ENCODE results near the gene ATG14. TPM values are rescaled to one million over a fixed set of nuclear protein-coding genes. Genes with fewer than 3 reads are reported as not detected.

Gene ATG14
- total RNA-seq, 3 donors from 2014 or later = 8.3 to 15.1 (median 10.8) TPM

DNA sequence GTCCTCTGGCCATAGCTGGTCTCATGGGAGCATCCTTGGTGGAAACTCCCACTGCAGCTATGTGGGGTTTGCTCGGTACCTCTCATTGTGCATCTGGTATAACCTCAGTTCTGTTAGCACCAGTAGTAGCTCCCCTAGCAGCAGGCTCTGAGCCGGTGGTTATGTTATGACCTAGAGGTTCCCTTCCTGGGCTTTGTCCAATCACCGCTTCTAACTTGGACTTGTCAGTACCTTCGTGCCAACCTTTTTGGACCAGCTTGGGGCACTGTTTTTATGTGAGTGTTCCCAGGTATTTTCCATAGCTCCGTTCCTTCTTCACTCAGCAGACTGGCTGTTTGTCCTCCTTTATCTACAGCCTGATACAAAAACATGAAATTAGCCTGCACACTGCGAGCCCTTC is 55.7 kb downstream of the ATG14 start:
- TF ChIP-seq, protein P1, sequence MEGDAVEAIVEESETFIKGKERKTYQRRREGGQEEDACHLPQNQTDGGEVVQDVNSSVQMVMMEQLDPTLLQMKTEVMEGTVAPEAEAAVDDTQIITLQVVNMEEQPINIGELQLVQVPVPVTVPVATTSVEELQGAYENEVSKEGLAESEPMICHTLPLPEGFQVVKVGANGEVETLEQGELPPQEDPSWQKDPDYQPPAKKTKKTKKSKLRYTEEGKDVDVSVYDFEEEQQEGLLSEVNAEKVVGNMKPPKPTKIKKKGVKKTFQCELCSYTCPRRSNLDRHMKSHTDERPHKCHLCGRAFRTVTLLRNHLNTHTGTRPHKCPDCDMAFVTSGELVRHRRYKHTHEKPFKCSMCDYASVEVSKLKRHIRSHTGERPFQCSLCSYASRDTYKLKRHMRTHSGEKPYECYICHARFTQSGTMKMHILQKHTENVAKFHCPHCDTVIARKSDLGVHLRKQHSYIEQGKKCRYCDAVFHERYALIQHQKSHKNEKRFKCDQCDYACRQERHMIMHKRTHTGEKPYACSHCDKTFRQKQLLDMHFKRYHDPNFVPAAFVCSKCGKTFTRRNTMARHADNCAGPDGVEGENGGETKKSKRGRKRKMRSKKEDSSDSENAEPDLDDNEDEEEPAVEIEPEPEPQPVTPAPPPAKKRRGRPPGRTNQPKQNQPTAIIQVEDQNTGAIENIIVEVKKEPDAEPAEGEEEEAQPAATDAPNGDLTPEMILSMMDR (IDR thresholded peaks at IDR 0.05) = no peak
- no peak for DNase-seq
- no peaks in the 10 kb centered on the region for H3K36me3 ChIP-seq (ENCODE audit: low read depth)
- intact Hi-C loops (cut with DNase I, micrococcal nuclease) = loop anchor here in 1 of 2 donors (10.0 kb wide), 1 partner anchor 81 kb away; the partner anchor contains the start of gene FBXO34
- H3K4me1 ChIP-seq (ENCODE audit: low read depth) = peaks cover 7% of the 10 kb centered on the region
- ATAC-seq = no peak
- H3K9me3 ChIP-seq = no peaks in the 10 kb centered on the region
- no peak overlapping the region for H3K4me3 ChIP-seq

DNA sequence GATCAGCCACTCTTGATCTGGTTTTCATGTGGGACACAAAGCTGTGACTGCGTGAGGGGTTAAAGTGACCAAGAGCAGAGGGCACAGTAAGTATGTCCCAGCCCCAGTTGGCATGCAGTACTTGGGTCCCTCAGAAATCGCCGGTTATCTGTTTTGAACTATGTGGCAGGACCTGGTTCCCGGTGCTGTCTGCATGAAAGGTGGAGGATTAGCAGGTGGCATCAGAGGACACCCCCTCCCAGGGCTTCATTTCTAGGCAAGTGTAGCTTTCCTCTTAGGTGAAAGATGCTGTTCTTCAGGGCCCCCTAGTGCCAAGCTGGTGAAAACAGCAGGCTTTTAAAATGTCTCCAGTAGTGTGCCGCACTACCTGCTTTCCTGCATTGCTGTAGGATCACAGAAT is 57.1 kb downstream of the ATG14 start:
- TF ChIP-seq, protein P1 (IDR thresholded peaks at IDR 0.05) = peak; percentile 42
- peak; percentile 79 for ATAC-seq
- Histone ChIP-seq H3K36me3 (ENCODE audit: low read depth) (no peaks in the 10 kb centered on the region), H3K4me3 (no peak overlapping the region), H3K9me3 (no peaks in the 10 kb centered on the region), H3K4me1 (ENCODE audit: low read depth) (peaks cover 7% of the 10 kb centered on the region)
- peak in 2 of 3 donors; percentile 54 to 78 for DNase-seq
- intact Hi-C loops (cut with DNase I, micrococcal nuclease) = loop anchor here in 1 of 2 donors (10.0 kb wide), 1 partner anchor 80 kb away; the partner anchor contains the start of gene FBXO34

DNA sequence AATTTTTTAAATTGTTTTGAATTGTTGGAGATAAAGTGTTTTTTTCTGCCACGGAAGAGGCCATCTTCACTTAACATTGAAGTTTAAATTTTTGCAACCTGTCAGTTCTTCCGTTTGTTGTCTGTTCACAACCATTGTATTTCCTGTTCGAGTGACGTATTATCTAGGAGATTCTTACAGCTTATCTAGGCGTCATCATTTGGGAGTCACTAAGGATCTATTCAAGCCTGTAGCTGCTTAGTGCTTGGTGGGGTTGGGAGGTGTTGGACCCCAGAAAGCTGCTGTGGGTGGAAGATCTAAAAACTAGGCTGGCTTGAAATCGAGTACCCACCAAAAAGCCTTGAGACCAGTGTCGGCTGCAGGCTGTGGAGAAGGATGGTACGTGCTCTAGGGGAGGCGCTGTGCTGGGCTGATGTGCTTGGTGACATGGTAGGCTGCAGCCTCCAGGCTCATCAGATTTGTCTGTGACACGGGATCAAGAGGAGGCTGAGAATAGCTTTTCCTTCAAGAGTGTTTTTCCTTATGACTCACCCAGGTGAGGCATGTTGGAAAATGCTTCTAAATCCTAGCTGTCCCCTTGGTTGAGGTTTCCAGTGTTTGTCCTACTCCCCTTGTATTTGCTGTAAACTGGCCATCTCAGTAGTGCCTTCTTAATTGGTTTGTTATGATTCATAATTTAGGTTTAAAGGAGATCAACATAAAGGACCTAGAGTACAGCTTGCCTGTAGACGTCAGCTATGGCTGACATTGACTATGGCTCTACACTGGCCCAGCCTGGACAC is 57.8 kb downstream of the ATG14 start:
- intact Hi-C loops (cut with DNase I, micrococcal nuclease) = loop anchor here in 1 of 2 donors (10.0 kb wide), 1 partner anchor 79 kb away; the partner anchor contains the start of gene FBXO34
- H3K36me3 ChIP-seq (ENCODE audit: low read depth) = no peaks in the 10 kb centered on the region
- H3K9me3 ChIP-seq = no peaks in the 10 kb centered on the region
- TF ChIP-seq, protein P1 (IDR thresholded peaks at IDR 0.05) = no peak
- peaks cover 13% of the 10 kb centered on the region for H3K4me1 ChIP-seq (ENCODE audit: low read depth)
- DNase-seq (no peak), ATAC-seq (peak; percentile 39)
- H3K4me3 ChIP-seq = no peak overlapping the region

DNA sequence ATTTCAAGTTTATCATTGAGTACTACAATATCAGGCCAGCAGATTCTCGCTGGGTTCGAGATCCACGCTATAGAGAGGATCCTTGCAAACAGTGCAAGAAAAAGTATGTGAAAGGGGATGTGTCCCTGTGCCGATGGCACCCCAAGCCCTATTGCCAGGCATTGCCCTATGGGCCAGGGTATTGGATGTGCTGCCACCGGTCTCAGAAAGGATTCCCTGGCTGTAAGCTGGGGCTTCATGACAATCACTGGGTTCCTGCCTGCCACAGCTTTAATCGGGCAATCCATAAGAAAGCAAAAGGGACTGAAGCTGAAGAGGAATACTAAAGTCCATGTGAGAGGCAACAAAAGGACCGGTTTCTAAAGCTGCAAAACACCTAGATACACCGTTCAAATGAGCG is 59.4 kb downstream of the ATG14 start:
- ATAC-seq (no peak), DNase-seq (no peak)
- H3K36me3 ChIP-seq (ENCODE audit: low read depth) = no peaks in the 10 kb centered on the region
- intact Hi-C loops (cut with DNase I, micrococcal nuclease) = loop anchor here in 1 of 2 donors (10.0 kb wide), 1 partner anchor 77 kb away; the partner anchor contains the start of gene FBXO34
- H3K4me1 ChIP-seq (ENCODE audit: low read depth) = peaks cover 30% of the 10 kb centered on the region
- H3K9me3 ChIP-seq = no peaks in the 10 kb centered on the region
- TF ChIP-seq, protein P1 (IDR thresholded peaks at IDR 0.05) = no peak
- no peak overlapping the region for H3K4me3 ChIP-seq

DNA sequence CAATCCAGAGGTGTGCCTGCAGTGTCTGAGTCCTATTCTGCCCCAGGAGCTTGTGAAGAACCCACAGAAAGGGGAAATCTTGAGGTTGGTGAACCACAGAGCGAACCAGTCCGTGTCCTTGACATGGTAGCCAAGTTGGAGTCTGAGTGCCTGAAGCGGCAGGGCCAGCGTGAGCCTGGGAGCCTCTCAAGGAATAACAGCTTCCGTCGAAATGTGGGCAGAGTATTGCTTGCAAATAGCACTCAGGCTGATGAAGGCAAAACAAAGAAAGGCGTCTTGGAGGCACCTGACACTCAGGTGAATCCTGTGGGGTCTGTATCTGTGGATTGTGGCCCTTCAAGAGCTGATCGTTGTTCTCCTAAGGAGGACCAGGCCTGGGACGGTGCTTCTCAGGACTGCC is 60.5 kb downstream of the ATG14 start:
- Histone ChIP-seq H3K36me3 (ENCODE audit: low read depth) (no peaks in the 10 kb centered on the region), H3K4me3 (no peak overlapping the region), H3K4me1 (ENCODE audit: low read depth) (peaks cover 34% of the 10 kb centered on the region), H3K9me3 (no peaks in the 10 kb centered on the region)
- intact Hi-C loops (cut with DNase I, micrococcal nuclease) = loop anchor here in 1 of 2 donors (10.0 kb wide), 1 partner anchor 76 kb away; the partner anchor contains the start of gene FBXO34
- no peak for DNase-seq
- no peak for ATAC-seq
- TF ChIP-seq, protein P1 (IDR thresholded peaks at IDR 0.05) = no peak

Data from mucosa of descending colon (tissue), 3 donors.